Keratinocyte (primary cell): ENCODE results near the gene TEDC2. TPM values are rescaled to one million over a fixed set of nuclear protein-coding genes. Genes with fewer than 3 reads are reported as not detected.

Source experiments
- DNase-seq: peaks from one replicate; pipeline ENCODE4 v3.0.0-alpha.2; 2011; ENCODE audit warnings: low read depth, missing footprints, low spot score
- FAIRE-seq: peaks from 2 replicates; lab custom pipeline; 2011; peaks lifted over from hg19 to GRCh38; lab: Jason Lieb, UNC
- H2AFZ ChIP-seq: 2 replicates; pipeline ENCODE4 v1.6.0; 2012; ENCODE audit warnings: low read length, control low read depth, inconsistent platforms; ENCODE audit not compliant: control insufficient read depth
- H3K27ac ChIP-seq: 2 replicates; pipeline ENCODE4 v1.5.1; 2011; ENCODE audit warnings: low read length; ENCODE audit not compliant: control insufficient read depth, insufficient read depth
- H3K27me3 ChIP-seq: 3 replicates; pipeline ENCODE4 v1.6.0; 2011; ENCODE audit warnings: low read length; ENCODE audit not compliant: control insufficient read depth, insufficient read depth; ENCODE audit errors: extremely low read depth
- H3K36me3 ChIP-seq, 2 experiments: 2 replicates in 1 of 2; 3 replicates in 1 of 2; pipeline ENCODE4 v1.5.1; 2011; ENCODE audit warnings: low read length in 2 of 2, mild to moderate bottlenecking in 1 of 2; ENCODE audit not compliant: control insufficient read depth in 2 of 2, insufficient read depth in 2 of 2; ENCODE audit errors: extremely low read depth in 1 of 2
- H3K4me1 ChIP-seq: 3 replicates; pipeline ENCODE4 v1.5.1; 2011; ENCODE audit warnings: low read length; ENCODE audit not compliant: control insufficient read depth, insufficient read depth; ENCODE audit errors: extremely low read depth
- H3K4me2 ChIP-seq: 3 replicates; pipeline ENCODE4 v1.6.0; 2011; ENCODE audit warnings: low read depth, low read length; ENCODE audit not compliant: control insufficient read depth, insufficient read depth; ENCODE audit errors: extremely low read depth
- H3K4me3 ChIP-seq, 3 experiments: fragments of 200-600 bp in 1 of 3; sonication (generic) in 1 of 3; 2 replicates in 2 of 3; 3 replicates in 1 of 3; pipeline ENCODE4 v1.5.1; 2011 to 2016; ENCODE audit warnings: low read length in 3 of 3, mild to moderate bottlenecking in 3 of 3, control low read depth in 2 of 3, inconsistent platforms in 1 of 3, low read depth in 1 of 3, mixed read lengths in 1 of 3, mixed run types in 1 of 3, moderate library complexity in 1 of 3; ENCODE audit not compliant: control insufficient read depth in 2 of 3, insufficient read depth in 2 of 3; ENCODE audit errors: extremely low read depth in 1 of 3
- H3K79me2 ChIP-seq: 2 replicates; pipeline ENCODE4 v1.6.0; 2012; ENCODE audit warnings: low read length; ENCODE audit not compliant: control insufficient read depth, insufficient read depth
- H3K9ac ChIP-seq: 3 replicates; pipeline ENCODE4 v1.6.0; 2011; ENCODE audit warnings: low read length; ENCODE audit not compliant: control insufficient read depth, insufficient read depth; ENCODE audit errors: extremely low read depth
- H3K9me1 ChIP-seq: 3 replicates; pipeline ENCODE4 v1.6.0; 2011; ENCODE audit warnings: low read length; ENCODE audit not compliant: control insufficient read depth, insufficient read depth; ENCODE audit errors: extremely low read depth
- H3K9me3 ChIP-seq: 2 replicates; pipeline ENCODE4 v1.5.1; 2012; ENCODE audit warnings: low read depth, low read length; ENCODE audit not compliant: control insufficient read depth
- H4K20me1 ChIP-seq: 3 replicates; pipeline ENCODE4 v1.6.0; 2011; ENCODE audit warnings: low read length; ENCODE audit not compliant: control insufficient read depth, insufficient read depth; ENCODE audit errors: extremely low read depth
- CTCF ChIP-seq, 3 experiments: IDR thresholded peaks in 1 of 3; conservative IDR thresholded peaks in 1 of 3; optimal IDR thresholded peaks in 1 of 3; 2 replicates in 2 of 3; 3 replicates in 1 of 3; pipeline versions ENCODE3 to v1.5.1; 2011; ENCODE audit warnings: low read length in 3 of 3, mild to moderate bottlenecking in 3 of 3, moderate library complexity in 2 of 3, control low read depth in 1 of 3, inconsistent platforms in 1 of 3; ENCODE audit not compliant: insufficient read depth in 2 of 3; ENCODE audit errors: extremely low read depth in 1 of 3
- EZH2 ChIP-seq: IDR thresholded peaks from one replicate; pipeline ENCODE4 v1.6.1; 2012; ENCODE audit warnings: inconsistent platforms, mild to moderate bottlenecking, low read length, moderate library complexity
- dilution Hi-C: fragments of 300-500 bp; cut with MboI; formaldehyde crosslinking; loops from one replicate; pipeline ENCODE4 v1.7.0; 2020; ENCODE audit warnings: low sequenced_read_pairs; ENCODE audit not compliant: extremely low pct_ligation_motif_present
- polyA plus RNA-seq, 5 experiments: library from polyadenylated mRNA; depleted of rRNA in 3 of 5; stranded (reverse) in 3 of 5; stranded (forward) in 1 of 5; unstranded in 1 of 5; fragments of >200 nt; gene quantifications; 1 replicate in 1 of 5; 2 replicates in 3 of 5; 3 replicates in 1 of 5; pipeline versions ENCODE4 v1.2.1 to v1.2.3, GENCODE V29; 2011 to 2012; ENCODE audit warnings: missing spikeins in 2 of 5, low read depth in 1 of 5, low replicate concordance in 1 of 5

Gene TEDC2
- polyA plus RNA-seq, 1 donor (not counting 4 experiments of a cell fraction or from before 2014, with no cell fraction given), result 2.7 TPM

- Histone ChIP-seq H3K4me2 (peak overlapping the region; percentile 93), H3K27me3 (no peaks in the 10 kb centered on the region), H3K4me3 (peak overlapping the region in 2 of 3 experiments; percentile 76 to 82), H3K9me1 (no peaks in the 10 kb centered on the region), H2AFZ (no peak overlapping the region), H3K9ac (peak overlapping the region; percentile 28), H3K36me3 (peaks cover 6 to 11% of the 10 kb centered on the region in 2 experiments), H4K20me1 (no peaks in the 10 kb centered on the region), H3K79me2 (no peaks in the 10 kb centered on the region), H3K9me3 (no peaks in the 10 kb centered on the region), H3K4me1 (peaks cover 10% of the 10 kb centered on the region), H3K27ac (no peak overlapping the region)
- TF ChIP-seq CTCF (optimal IDR thresholded peaks at IDR 0.05 in 1 of 3, IDR thresholded peaks at IDR 0.05 in 1 of 3, conservative IDR thresholded peaks at IDR 0.05 in 1 of 3; ENCODE audit: extremely low read depth in 1 of 3, insufficient read depth in 2 of 3, low read length in 3 of 3) (no peak), EZH2 (no peak)
- DNase-seq (no peak), FAIRE-seq (no peak)
- dilution Hi-C loops, result no loop called here
These were observed 1.0 kb downstream of the TEDC2 start for GRCh38 chr16:2460916-2461315.

- no peak for TF ChIP-seq CTCF (optimal IDR thresholded peaks at IDR 0.05 in 1 of 3, IDR thresholded peaks at IDR 0.05 in 1 of 3, conservative IDR thresholded peaks at IDR 0.05 in 1 of 3; ENCODE audit: extremely low read depth in 1 of 3, insufficient read depth in 2 of 3, low read length in 3 of 3)
- no peak for TF ChIP-seq EZH2
- Histone ChIP-seq H3K79me2 (no peaks in the 10 kb centered on the region), H2AFZ (no peak overlapping the region), H4K20me1 (no peaks in the 10 kb centered on the region), H3K4me1 (peaks cover 10% of the 10 kb centered on the region), H3K4me2 (no peak overlapping the region), H3K9me3 (no peaks in the 10 kb centered on the region), H3K27me3 (no peaks in the 10 kb centered on the region), H3K9me1 (no peaks in the 10 kb centered on the region), H3K4me3 (no peak overlapping the region), H3K27ac (no peak overlapping the region), H3K9ac (no peak overlapping the region), H3K36me3 (peaks cover under 1% of the 10 kb centered on the region in 2 experiments)
- no peak for FAIRE-seq
- dilution Hi-C loops, result no loop called here
- DNase-seq, result no peak
These were observed 2.3 kb downstream of the TEDC2 start for GRCh38 chr16:2462031-2462866.
